ENCODE results near the gene CDK5R2.

CDK5R2 gene

GRCh38 chr2:218985021-218985324 lies 25.5 kb downstream of the CDK5R2 start, which contains the start of gene FEV:
Gene FEV (minus strand): TSS chr2:218985184. CDS start chr2:218985075, 109 bp downstream.
- Histone ChIP-seq H3K4me3 (replicated peaks; ENCODE audit: insufficient read depth, low read length) (no peak within 1 kb of the TSS), H3K27ac (replicated peaks) (no peak within 1 kb of the TSS), H3K27me3 (ENCODE audit: insufficient read depth, poor library complexity, severe bottlenecking) (peaks cover 86% of the 10 kb centered on the region)
- no peak for DNase-seq (ENCODE audit: low read depth in 1 of 2, low spot score in 1 of 2)
- TF ChIP-seq GABPA (IDR thresholded peaks at IDR 0.05; ENCODE audit: low read depth), result no peak

- H3K27ac ChIP-seq (replicated peaks), result no peak overlapping the region
- no peak for DNase-seq (ENCODE audit: low read depth in 1 of 2, low spot score in 1 of 2)
- no peak for TF ChIP-seq SPI1 (IDR thresholded peaks at IDR 0.05; ENCODE audit: borderline replicate concordance, low read depth)
- TF ChIP-seq REST (IDR thresholded peaks at IDR 0.05; ENCODE audit: insufficient replicate concordance, low read depth), result no peak
- no peak for TF ChIP-seq POLR2AphosphoS5 (IDR thresholded peaks at IDR 0.05; ENCODE audit: low read depth)
- no peak for TF ChIP-seq CTCF (IDR thresholded peaks at IDR 0.05; ENCODE audit: insufficient read depth, low read length)
- TF ChIP-seq GABPA (IDR thresholded peaks at IDR 0.05; ENCODE audit: low read depth), result no peak
- H3K27me3 ChIP-seq (ENCODE audit: insufficient read depth, poor library complexity, severe bottlenecking), result peaks cover 87% of the 10 kb centered on the region
- no peak overlapping the region for H3K4me3 ChIP-seq (replicated peaks; ENCODE audit: insufficient read depth, low read length)
These were observed 26.0 kb downstream of the CDK5R2 start for GRCh38 chr2:218985325-218986091.

GRCh38 chr2:218986148-218986761 lies 26.8 kb downstream of the CDK5R2 start:
- H3K27me3 ChIP-seq (ENCODE audit: insufficient read depth, poor library complexity, severe bottlenecking), result peaks cover 89% of the 10 kb centered on the region
- DNase-seq (ENCODE audit: low read depth in 1 of 2, low spot score in 1 of 2), result no peak
- no peak for TF ChIP-seq SPI1 (IDR thresholded peaks at IDR 0.05; ENCODE audit: borderline replicate concordance, low read depth)
- TF ChIP-seq REST (IDR thresholded peaks at IDR 0.05; ENCODE audit: insufficient replicate concordance, low read depth), result no peak
- no peak for TF ChIP-seq CTCF (IDR thresholded peaks at IDR 0.05; ENCODE audit: insufficient read depth, low read length)
- no peak for TF ChIP-seq POLR2AphosphoS5 (IDR thresholded peaks at IDR 0.05; ENCODE audit: low read depth)
- TF ChIP-seq GABPA (IDR thresholded peaks at IDR 0.05; ENCODE audit: low read depth), result no peak
- H3K27ac ChIP-seq (replicated peaks), result no peak overlapping the region
- no peak overlapping the region for H3K4me3 ChIP-seq (replicated peaks; ENCODE audit: insufficient read depth, low read length)

- Histone ChIP-seq H3K4me3 (replicated peaks; ENCODE audit: insufficient read depth, low read length) (no peak overlapping the region), H3K27ac (replicated peaks) (no peak overlapping the region)
These were observed 28.7 kb downstream of the CDK5R2 start for GRCh38 chr2:218988164-218988563.

More at GRCh38 chr2:218988164-218988563, 28.7 kb downstream of the CDK5R2 start:
- no peak for TF ChIP-seq REST (IDR thresholded peaks at IDR 0.05; ENCODE audit: insufficient replicate concordance, low read depth)
- TF ChIP-seq GABPA (IDR thresholded peaks at IDR 0.05; ENCODE audit: low read depth), result no peak
- TF ChIP-seq POLR2AphosphoS5 (IDR thresholded peaks at IDR 0.05; ENCODE audit: low read depth), result no peak
- TF ChIP-seq CTCF (IDR thresholded peaks at IDR 0.05; ENCODE audit: insufficient read depth, low read length), result no peak
- TF ChIP-seq SPI1 (IDR thresholded peaks at IDR 0.05; ENCODE audit: borderline replicate concordance, low read depth), result no peak
- no peak for DNase-seq (ENCODE audit: low read depth in 1 of 2, low spot score in 1 of 2)
- peaks cover 92% of the 10 kb centered on the region for H3K27me3 ChIP-seq (ENCODE audit: insufficient read depth, poor library complexity, severe bottlenecking)
